GM15510 (cell line): ENCODE measurements around the gene ARFGEF3.

ENCODE experiments used
- POLR2A ChIP-seq: IDR thresholded peaks from 3 replicates; pipeline ENCODE4 v1.6.1; 2011; ENCODE audit warnings: borderline replicate concordance; ENCODE audit not compliant: insufficient read length; ENCODE audit errors: extremely low read depth

Gene ARFGEF3

DNA sequence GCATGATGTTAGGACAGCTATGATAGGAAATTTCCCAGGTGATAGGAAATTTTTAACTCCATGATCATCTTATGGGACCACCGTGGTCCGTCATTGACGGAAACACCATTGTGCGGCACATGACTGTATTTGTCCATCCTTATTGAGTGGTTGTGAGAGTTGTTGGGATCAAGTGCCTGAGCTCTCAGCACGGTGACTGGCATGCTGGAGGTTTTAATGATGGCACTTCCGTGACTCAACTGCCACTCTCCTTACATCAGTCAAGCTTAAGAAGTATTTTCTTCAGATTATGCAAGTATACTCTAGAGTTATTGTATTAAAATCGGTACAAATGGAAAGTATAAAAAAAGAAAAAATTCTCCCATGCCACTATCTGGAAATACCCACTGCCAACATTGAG is 35.8 kb downstream of the ARFGEF3 start:
- no peak for TF ChIP-seq POLR2A

GRCh38 chr6:138198430-138199091 is 36.8 kb downstream of the ARFGEF3 start:
- no peak for TF ChIP-seq POLR2A

- TF ChIP-seq POLR2A = no peak
Measured at GRCh38 chr6:138201836-138202235, 40.1 kb downstream of the ARFGEF3 start.

DNA sequence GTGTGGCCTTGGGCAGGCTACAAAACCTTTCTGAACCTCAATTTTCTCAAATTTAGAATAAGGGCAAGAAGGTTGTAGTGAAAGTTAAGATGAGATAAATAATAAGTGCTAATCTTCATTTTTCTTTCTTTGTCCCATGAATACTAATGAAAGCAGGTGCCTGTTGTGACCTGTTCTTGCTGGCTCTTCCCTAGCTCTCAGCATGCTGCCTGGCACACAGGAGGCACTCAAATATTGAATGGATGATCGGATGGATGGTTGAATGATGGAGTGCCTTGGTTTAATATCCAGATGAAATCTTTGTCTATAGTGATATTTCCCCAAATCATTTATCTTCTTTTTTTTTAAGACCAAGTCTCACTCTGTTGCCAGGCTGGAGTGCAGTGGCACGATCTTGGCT is 41.6 kb downstream of the ARFGEF3 start:
- no peak for TF ChIP-seq POLR2A

GRCh38 chr6:138204303-138204702 is 42.6 kb downstream of the ARFGEF3 start:
- TF ChIP-seq POLR2A = no peak

- no peak for TF ChIP-seq POLR2A
Measured at GRCh38 chr6:138204792-138205384, 43.1 kb downstream of the ARFGEF3 start.

- no peak for TF ChIP-seq POLR2A
Measured at GRCh38 chr6:138205437-138206094, 43.8 kb downstream of the ARFGEF3 start.

DNA sequence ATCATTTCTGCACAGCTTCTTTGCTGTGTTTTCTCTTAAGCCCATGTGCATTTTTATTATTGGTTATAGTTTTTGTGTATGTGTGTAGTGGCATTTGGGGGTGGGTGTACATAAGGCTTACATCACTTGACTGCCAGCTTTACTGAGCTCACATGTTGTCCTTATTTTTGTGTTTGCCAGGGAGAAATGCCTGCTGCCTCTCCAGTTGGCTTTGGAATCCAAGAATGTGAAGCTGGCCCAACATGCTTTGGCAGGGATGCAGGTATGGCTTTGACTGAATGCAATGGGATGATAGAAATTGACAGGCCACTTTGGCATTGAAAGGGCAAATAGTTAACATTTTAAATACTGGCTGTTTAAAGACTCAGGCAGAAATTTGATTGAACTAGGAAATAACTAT is 45.1 kb downstream of the ARFGEF3 start:
- TF ChIP-seq POLR2A = no peak

DNA sequence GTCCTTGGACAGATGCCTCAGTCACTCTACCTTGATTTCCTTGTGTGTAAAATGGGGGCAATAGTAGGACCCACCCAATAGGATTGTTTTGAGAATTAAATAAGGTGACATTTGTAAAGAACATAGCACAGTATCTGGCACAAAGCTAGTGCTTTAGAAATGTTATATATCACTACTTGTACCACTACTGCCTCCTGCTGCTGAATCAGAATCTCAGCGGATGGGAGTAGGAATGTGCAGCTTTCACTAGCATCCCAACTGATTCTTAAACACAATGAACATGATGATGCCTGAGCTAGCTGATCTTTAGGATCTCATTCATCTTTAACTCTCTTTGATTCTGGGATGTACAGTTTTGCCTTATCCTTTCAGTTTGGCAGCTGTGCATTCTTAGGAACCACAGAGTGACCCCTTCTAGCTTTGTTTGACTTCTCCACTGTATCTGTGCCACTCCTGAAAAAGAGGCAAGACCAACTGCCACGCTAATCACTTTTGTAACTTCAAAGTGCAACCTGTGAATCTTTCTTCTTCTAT is 49.4 kb downstream of the ARFGEF3 start:
- TF ChIP-seq POLR2A = no peak

DNA sequence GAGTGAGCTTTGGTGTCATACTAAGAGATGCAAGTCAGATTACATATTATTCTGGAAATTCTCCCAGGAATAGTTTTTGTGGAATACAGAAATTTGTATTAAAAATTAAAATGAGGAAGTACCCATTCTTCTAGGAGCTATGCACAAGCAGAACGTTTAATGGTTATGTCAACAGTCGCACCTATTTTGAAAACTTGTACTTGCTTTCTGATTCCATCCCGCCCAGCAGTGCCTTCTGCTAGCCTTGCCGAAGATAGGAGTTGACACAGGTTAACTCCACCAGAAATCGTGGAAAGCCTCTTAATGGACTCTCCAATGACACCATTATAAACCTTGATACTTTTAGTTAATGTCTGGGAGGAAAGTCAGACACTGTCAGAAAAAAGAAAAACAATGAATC is 49.9 kb downstream of the ARFGEF3 start:
- no peak for TF ChIP-seq POLR2A

GRCh38 chr6:138215093-138215782 is 53.5 kb downstream of the ARFGEF3 start:
- TF ChIP-seq POLR2A = no peak

- no peak for TF ChIP-seq POLR2A
Measured at GRCh38 chr6:138218449-138218848, 56.7 kb downstream of the ARFGEF3 start, which contains the start of gene PBOV1. TSS of gene PBOV1 (minus strand) at chr6:138218491. CDS start at chr6:138218395, 96 bp downstream.

DNA sequence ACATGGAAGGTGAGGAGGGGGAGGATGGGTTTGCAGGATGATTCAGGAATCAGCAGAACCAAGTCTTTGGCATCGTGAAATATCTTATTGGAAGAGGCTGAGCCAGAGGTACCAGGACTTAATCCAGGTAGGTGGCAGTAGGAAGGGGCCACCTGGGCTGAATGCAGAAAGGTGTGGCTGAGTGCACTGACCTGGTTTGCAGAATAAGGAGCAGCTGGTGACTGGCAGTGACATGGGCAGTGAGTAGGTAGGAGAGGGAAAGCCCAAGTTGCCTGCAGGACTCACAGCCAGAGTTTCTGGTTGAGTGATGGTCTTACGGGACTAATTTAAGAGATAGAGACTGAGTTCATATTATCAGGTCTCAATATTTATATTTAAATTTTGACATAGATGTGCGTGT is 57.7 kb downstream of the ARFGEF3 start:
- no peak for TF ChIP-seq POLR2A

- TF ChIP-seq POLR2A = no peak
Measured at GRCh38 chr6:138219901-138220300, 58.2 kb downstream of the ARFGEF3 start.
